SJSA1 (cell line): ENCODE data around the gene LSG1. TPM values are rescaled to one million over a fixed set of nuclear protein-coding genes. Genes with fewer than 3 reads are reported as not detected.
A peak's percentile ranks its signal among the peaks of the same experiment; 100 is the strongest.

ENCODE experiments used
- DNase-seq, 2 experiments: peaks; one replicate each; pipeline ENCODE4 v3.0.0-alpha.2; 2015 to 2020; ENCODE audit warnings: low spot score in 2 of 2, low read depth in 1 of 2
- H3K27ac ChIP-seq: fragments of 250-450 bp; sonication (Bioruptor Pico); 2 replicates; pipeline ENCODE4 v1.5.1; 2020; ENCODE audit warnings: mild to moderate bottlenecking, moderate library complexity
- H3K27me3 ChIP-seq: fragments of 250-450 bp; sonication (Bioruptor Pico); replicated peaks from 2 replicates; pipeline ENCODE4 v1.5.1; 2020; ENCODE audit warnings: mild to moderate bottlenecking, moderate library complexity
- H3K36me3 ChIP-seq: fragments of 250-450 bp; sonication (Bioruptor Pico); 2 replicates; pipeline ENCODE4 v1.5.1; 2020; ENCODE audit warnings: mild to moderate bottlenecking
- H3K4me1 ChIP-seq: fragments of 250-450 bp; sonication (Bioruptor Pico); replicated peaks from 2 replicates; pipeline ENCODE4 v1.6.1; 2021; ENCODE audit warnings: mild to moderate bottlenecking
- H3K4me3 ChIP-seq: fragments of 250-450 bp; sonication (Bioruptor Pico); 2 replicates; pipeline ENCODE4 v1.5.1; 2020; ENCODE audit warnings: mild to moderate bottlenecking
- H3K9me3 ChIP-seq: fragments of 250-450 bp; sonication (Bioruptor Pico); replicated peaks from 2 replicates; pipeline ENCODE4 v1.5.1; 2020; ENCODE audit warnings: mild to moderate bottlenecking
- total RNA-seq: library from RNA; depleted of rRNA; stranded (reverse); fragments of >200 nt; shearing (Covaris generic); gene quantifications from 2 replicates; pipeline ENCODE4 v1.2.3, GENCODE V29; 2014

Gene LSG1
- total RNA-seq, 1 experiment from 2014 or later, result 36.3 TPM

DNA sequence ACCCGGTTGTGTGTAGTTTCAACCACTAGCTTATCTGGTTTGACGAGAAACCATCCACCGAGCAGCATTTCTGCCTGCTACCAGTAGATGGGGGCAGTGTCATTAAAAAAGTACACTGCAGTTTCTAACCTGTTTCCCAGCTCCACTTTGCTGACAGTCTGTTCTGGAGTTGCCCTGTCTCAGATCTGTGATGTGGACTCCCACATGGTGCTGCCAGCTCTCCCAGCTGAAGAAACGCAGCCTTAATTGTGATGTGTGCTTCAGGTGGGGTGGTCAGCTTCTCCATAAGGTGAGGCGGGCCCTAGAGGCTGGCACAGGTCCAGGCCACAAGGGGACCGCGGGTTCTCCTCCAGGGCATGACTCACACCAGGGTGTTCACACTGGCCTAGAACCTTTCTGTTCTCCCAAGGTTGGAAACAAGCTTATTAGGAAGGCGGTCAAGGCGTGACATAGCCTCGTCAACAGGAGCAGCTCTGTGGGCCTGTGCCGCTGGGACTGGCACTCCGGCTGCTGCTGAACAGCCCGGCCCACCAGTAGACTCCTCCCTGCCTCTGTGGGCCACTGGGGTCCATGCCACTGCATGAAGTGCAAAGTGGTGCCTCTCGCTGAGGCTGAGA lies 10.8 kb upstream of the LSG1 start:
- Histone ChIP-seq H3K27me3 (no peaks in the 10 kb centered on the region), H3K36me3 (peaks cover 13% of the 10 kb centered on the region), H3K4me3 (no peak overlapping the region), H3K9me3 (no peaks in the 10 kb centered on the region), H3K27ac (no peak overlapping the region), H3K4me1 (peaks cover 32% of the 10 kb centered on the region)
- DNase-seq, result peak; percentile 73 to 88

DNA sequence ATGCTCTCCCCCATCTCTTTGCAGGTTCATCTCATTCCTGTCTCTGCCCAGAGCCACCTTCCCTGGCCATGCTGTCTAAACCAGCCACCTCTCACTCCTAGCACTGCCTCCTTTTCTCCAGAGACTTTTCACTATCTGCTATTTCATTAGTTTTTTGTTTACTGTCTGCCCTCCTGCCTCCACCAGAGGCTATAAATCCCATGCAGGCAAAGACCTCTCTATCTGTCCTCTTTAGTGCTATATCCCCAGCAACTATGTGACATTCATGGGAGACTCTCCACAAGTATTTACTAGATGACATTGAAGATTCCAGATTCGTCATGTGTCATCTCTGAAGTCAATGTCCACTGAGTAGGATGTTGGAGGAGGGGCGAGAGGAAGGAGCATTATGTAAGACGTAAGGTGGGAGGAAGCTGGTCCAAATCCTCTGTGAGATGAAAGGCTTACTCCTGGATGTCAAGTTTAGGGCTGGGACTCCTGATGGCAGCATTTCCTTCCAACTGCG lies 10.2 kb upstream of the LSG1 start:
- Histone ChIP-seq H3K4me1 (peaks cover 26% of the 10 kb centered on the region), H3K9me3 (no peaks in the 10 kb centered on the region), H3K36me3 (peaks cover 7% of the 10 kb centered on the region), H3K27me3 (no peaks in the 10 kb centered on the region), H3K4me3 (no peak overlapping the region), H3K27ac (no peak overlapping the region)
- no peak for DNase-seq

DNA sequence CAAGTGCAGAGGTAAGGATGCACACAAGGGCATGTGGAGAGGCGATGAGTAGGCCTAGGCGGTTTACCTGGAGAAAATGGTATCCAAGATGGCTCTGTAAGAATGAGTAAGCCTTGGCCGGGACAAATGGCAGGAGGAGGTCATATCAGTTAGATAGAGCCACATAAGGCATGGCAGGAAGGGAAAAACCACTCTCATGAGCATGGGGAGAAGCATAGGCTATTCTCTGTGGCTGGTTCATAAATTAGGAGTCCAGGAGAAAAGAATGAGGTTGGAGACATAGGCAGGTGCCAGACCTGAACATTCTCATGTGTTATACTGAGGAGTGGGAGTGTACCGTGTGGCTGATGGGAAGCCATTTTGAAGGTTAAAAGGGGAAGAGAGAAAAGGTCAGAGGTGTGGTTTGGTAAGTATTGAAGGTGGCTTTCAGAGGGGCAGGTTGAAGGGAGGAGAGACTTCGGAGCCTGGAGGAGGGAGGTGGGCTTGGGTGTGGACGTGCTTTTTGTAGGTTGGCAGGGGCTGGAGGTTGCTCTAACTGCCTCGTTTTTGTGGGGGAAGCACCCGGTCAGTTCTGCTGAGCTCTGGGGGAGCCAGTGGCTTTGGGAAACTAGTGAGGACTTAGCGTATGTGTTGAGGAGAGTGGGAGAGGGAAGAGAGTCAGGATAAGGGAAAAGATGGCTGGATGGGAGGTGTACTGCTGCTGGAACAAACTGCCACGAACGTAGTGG lies 9.1 kb upstream of the LSG1 start:
- no peaks in the 10 kb centered on the region for H3K9me3 ChIP-seq
- no peak for DNase-seq
- peaks cover 19% of the 10 kb centered on the region for H3K4me1 ChIP-seq

DNA sequence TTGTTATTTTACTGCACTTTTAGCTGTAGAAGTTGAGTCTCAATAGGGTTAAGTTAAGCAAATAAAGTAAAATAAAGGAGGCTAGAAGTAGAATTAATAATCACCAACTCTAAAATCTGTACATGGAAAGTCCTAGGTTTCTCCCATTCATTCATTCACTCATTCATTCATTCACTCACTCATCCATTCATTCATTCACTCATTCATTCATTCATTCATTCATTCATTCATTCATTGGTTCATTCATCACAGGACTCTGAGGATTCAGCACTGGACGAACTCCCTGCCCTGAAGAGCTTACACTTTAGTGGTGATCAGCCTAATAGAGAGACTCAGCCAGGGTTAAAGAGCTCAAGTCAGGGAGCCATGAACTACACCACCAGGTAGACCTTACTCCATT lies 4.5 kb upstream of the LSG1 start:
- Histone ChIP-seq H3K9me3 (no peaks in the 10 kb centered on the region), H3K4me3 (no peak overlapping the region), H3K36me3 (no peaks in the 10 kb centered on the region), H3K4me1 (no peaks in the 10 kb centered on the region; the same call in 1 of the 2 replicates), H3K27me3 (no peaks in the 10 kb centered on the region), H3K27ac (no peak overlapping the region)
- DNase-seq, result no peak

More for the DNA sequence above, 9.1 kb upstream of the LSG1 start:
- Histone ChIP-seq H3K27me3 (no peaks in the 10 kb centered on the region), H3K27ac (no peak overlapping the region), H3K36me3 (no peaks in the 10 kb centered on the region; the same call in 1 of the 2 replicates), H3K4me3 (no peak overlapping the region)

DNA sequence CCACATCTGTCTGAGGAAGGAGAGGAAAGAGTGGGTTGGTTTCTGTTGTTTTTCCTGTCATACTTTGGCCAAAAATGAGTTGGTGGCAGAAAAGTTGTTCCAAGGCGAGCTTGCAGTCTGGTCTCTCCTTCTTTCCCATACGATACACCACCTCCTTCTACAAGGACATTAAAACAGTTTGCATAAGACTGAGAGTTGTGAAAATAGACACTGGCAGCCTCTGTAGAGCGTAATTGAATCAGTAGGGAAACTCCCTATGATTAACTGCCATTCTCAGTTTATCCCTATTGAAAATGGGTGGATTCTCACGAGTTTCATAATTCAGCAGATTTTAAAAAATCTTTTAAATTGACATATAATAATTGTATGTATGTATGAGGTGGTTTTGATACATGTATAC lies 3.7 kb upstream of the LSG1 start:
- H3K9me3 ChIP-seq, result no peaks in the 10 kb centered on the region
- H3K4me3 ChIP-seq, result no peak overlapping the region
- H3K4me1 ChIP-seq, result peaks cover 7% of the 10 kb centered on the region
- H3K27ac ChIP-seq, result no peak overlapping the region
- no peak for DNase-seq
- no peaks in the 10 kb centered on the region for H3K27me3 ChIP-seq
- no peaks in the 10 kb centered on the region for H3K36me3 ChIP-seq

DNA sequence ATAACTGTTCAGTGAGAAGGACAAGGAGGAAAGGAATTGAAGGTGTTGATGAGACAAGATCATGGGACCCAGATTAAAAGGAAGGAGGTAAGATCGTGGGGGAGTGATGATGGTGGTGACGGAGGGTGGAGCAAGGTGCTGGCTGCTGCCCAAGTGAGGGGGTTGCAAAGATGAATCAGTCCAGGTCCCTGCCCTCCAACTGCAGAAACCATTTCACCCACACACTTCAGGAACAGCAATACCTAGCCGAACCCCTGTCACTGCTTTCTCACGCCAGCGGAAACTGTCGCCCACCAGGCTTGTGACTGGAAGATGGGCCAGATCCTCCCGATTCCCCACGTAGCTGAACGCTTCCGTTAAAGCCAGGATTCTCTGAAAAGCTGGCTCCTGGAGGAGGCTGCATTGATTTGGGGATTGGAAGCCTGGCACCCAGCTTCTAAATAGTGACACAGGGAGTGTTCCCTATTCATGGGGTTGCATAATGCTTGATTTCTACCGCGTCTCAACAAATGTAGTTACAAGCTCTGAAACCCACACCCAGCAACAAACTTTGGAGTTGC lies 3.2 kb upstream of the LSG1 start:
- Histone ChIP-seq H3K4me3 (no peak overlapping the region), H3K36me3 (no peaks in the 10 kb centered on the region), H3K27me3 (no peaks in the 10 kb centered on the region), H3K9me3 (no peaks in the 10 kb centered on the region), H3K27ac (no peak overlapping the region), H3K4me1 (peaks cover 7% of the 10 kb centered on the region)
- DNase-seq, result no peak

DNA sequence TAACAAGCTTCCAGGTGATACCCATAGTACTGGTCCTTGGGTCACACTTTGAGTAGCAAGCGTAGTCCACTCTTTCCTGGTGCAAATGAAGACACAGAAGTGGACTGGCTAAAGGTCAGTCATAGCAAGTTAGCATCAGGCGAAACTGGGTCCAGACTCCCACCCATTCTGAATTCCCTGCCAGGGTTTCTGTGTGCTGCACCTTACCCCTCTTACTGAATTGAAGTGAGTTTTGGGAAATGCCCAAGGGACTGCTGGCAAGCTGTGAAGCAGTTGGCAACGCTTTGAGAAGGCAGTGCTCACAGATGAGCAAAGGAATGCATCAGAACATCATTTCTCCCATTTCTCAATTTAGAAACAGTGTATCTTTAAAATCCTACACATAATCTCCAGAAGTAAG lies 1.8 kb upstream of the LSG1 start:
- peaks cover 7% of the 10 kb centered on the region for H3K4me1 ChIP-seq
- no peaks in the 10 kb centered on the region for H3K27me3 ChIP-seq
- no peaks in the 10 kb centered on the region for H3K9me3 ChIP-seq
- DNase-seq, result no peak
- no peak overlapping the region for H3K4me3 ChIP-seq
- H3K36me3 ChIP-seq, result peaks cover 7% of the 10 kb centered on the region
- H3K27ac ChIP-seq, result no peak overlapping the region

DNA sequence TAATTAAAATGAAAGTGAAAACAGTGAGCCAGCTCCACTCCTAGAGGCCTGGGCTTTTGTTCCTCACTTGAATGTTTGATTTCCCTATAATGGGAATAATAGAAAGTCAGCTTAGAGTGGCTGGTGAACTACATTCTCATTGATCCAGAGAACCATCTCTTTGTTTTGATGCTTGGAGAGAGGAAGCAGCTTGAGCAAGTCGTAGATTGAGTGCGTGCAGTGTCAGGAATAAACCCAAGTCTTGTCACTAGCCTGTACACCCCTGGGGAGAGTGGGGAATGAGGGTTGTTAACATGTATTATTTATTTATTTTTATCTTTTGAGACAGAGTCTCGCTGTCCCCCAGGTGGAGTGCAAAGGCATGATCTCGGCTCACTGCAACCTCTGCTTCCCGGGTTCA lies 885 bp upstream of the LSG1 start:
- H3K27me3 ChIP-seq, result no peaks in the 10 kb centered on the region
- H3K36me3 ChIP-seq, result peaks cover 14% of the 10 kb centered on the region
- no peaks in the 10 kb centered on the region for H3K9me3 ChIP-seq
- peaks cover 7% of the 10 kb centered on the region for H3K4me1 ChIP-seq
- DNase-seq, result no peak
- peak overlapping the region; percentile 96 for H3K27ac ChIP-seq
- H3K4me3 ChIP-seq, result peak overlapping the region; percentile 54

DNA sequence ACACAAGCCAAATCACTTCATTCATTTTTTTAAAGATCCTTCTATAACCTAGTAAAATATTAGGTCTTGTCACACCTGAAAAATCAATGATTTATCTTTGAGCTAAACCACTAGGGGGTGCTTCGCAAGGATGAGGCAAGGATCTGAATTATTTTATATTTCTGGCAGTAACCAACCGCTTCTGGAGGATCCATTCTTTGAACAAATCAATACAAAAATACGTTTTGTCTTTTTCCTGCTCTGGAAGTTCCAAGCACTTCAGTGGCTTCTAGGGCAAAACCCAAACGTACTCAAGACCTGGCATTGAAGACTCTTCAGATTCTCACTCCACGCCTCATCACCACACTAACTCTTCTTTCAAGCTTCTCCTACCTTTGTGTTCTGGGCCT lies 486 bp downstream of the LSG1 start:
- peak in 1 of 2 experiments; percentile 47 for DNase-seq
- Histone ChIP-seq H3K4me1 (peaks cover 7% of the 10 kb centered on the region), H3K27me3 (no peaks in the 10 kb centered on the region), H3K36me3 (peaks cover 16% of the 10 kb centered on the region), H3K9me3 (no peaks in the 10 kb centered on the region), H3K4me3 (peak overlapping the region; percentile 54), H3K27ac (no peak overlapping the region)

DNA sequence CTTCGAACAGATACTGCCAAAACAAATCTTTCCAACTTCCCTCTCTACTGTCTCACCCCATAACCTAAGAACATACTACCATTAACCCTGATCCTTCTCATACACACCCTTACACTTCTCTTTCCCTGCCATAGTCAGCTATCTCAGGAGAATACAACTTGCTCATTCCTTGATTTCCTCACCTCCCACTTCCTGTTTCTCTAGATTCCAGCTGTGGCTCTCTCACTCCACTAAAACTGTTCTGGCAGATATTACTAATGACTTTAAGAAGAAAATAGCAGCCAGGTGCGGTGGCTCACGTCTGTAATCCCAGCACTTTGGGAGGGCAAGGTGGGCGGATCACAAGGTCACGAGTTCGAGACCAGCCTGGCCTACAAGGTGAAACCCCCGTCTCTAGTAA lies 4.6 kb downstream of the LSG1 start:
- no peak for DNase-seq
- Histone ChIP-seq H3K27me3 (no peaks in the 10 kb centered on the region), H3K4me3 (no peak overlapping the region), H3K9me3 (no peaks in the 10 kb centered on the region), H3K4me1 (peaks cover 7% of the 10 kb centered on the region), H3K27ac (no peak overlapping the region), H3K36me3 (peaks cover 39% of the 10 kb centered on the region)

DNA sequence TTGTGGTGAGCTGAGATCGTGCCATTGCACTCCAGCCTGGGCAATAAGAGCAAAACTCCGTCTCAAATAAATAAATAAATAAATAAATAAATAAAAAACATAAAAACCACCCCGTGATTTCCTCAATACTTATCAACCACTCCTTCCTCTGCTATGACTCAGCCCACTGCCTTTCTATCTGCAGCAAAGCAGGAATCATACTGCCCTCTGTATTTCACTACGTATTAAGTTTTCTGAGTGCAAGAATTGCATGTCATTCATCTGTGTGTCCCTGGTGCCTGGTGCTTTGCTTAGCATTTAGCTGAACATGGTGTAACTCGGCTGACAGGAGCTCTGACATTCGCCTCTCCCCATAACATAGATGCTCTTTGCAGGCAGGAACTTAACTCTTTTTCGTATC lies 7.1 kb downstream of the LSG1 start:
- Histone ChIP-seq H3K4me1 (no peaks in the 10 kb centered on the region), H3K27me3 (no peaks in the 10 kb centered on the region), H3K36me3 (peaks cover 53% of the 10 kb centered on the region), H3K4me3 (no peak overlapping the region), H3K27ac (no peak overlapping the region), H3K9me3 (no peaks in the 10 kb centered on the region)
- DNase-seq, result no peak

DNA sequence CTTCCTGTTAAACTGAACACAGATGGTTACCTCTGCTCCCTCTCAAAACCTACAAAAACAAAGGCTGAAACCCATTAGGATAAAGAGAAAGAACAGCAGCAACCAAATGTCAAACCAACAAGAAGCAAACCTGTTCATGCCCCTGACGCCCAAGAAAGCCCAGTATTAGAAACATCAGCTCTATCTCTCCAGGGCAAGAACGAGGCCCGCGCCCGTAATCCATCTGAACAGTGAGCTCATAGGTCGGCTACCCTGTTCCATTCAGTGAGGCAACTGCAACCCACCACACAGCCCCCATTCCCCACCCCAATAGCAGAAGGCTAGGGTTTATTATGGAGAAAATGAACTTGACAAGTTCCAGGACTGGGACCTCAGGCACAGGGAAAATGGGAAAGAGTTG lies 10.0 kb downstream of the LSG1 start:
- no peaks in the 10 kb centered on the region for H3K9me3 ChIP-seq
- H3K27me3 ChIP-seq, result no peaks in the 10 kb centered on the region
- no peaks in the 10 kb centered on the region for H3K4me1 ChIP-seq
- no peak for DNase-seq
- H3K36me3 ChIP-seq, result peaks cover 62% of the 10 kb centered on the region
- H3K4me3 ChIP-seq, result no peak overlapping the region
- H3K27ac ChIP-seq, result no peak overlapping the region

DNA sequence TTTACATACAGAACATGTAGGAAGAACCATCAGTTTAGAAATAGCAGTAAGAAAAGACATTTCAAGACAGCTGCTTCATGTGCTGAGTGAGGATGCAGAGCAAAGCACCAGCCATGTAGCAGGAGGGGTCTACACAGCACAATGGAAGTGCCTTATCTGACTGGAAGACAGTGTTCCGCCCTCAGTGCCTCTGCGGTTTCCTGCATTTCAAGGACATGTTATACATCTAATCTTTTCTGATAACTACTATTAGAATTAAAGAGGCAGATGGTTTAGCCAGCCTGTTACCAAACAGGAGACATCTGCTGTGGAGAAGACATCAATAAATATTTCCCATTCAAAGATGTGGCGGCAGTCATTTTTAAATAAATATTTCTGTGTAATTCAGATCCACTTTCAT lies 10.6 kb downstream of the LSG1 start:
- H3K4me3 ChIP-seq, result no peak overlapping the region
- peaks cover 58% of the 10 kb centered on the region for H3K36me3 ChIP-seq
- no peaks in the 10 kb centered on the region for H3K27me3 ChIP-seq
- H3K27ac ChIP-seq, result no peak overlapping the region
- no peaks in the 10 kb centered on the region for H3K4me1 ChIP-seq
- H3K9me3 ChIP-seq, result no peaks in the 10 kb centered on the region
- DNase-seq, result no peak

DNA sequence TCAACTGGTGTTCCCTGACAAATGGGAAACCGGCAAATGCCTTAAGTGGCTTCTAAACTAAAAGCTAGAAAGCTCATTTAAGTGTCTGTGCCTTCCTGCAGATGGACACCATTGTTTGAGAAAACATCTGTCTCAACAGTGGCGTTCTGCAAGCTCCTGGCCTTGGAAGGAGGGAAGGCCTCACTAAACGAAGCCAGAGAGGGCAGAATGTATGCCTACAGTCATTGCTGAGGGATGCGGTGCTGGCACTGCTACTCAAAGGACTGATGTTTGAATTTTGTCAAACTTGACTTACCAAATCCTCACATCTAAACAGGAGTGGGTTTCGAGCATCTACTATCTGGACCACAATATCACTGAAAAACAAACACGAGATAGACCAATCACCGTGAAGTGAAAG lies 12.2 kb downstream of the LSG1 start:
- no peaks in the 10 kb centered on the region for H3K9me3 ChIP-seq
- H3K27me3 ChIP-seq, result no peaks in the 10 kb centered on the region
- H3K36me3 ChIP-seq, result peaks cover 48% of the 10 kb centered on the region
- no peak overlapping the region for H3K27ac ChIP-seq
- no peaks in the 10 kb centered on the region for H3K4me1 ChIP-seq
- no peak overlapping the region for H3K4me3 ChIP-seq
- DNase-seq, result no peak
